Adipose tissue (tissue), 3 donors: ENCODE data around the gene SMYD5. TPM values are rescaled to one million over a fixed set of nuclear protein-coding genes. Genes with fewer than 3 reads are reported as not detected.

Source experiments
- H3K27ac ChIP-seq: one replicate; pipeline ENCODE4 v1.5.1; 2013; ENCODE audit warnings: low read depth, low read length
- WGBS, 3 donors: extraction: QIAGEN DNeasy Blood & Tissue Kit; methylation state at CpG; one replicate each; pipeline ENCODE4 v1.1.7; 2013; 5-methylcytosine and 5-hydroxymethylcytosine counted together
- polyA plus RNA-seq, 3 donors: library from polyadenylated mRNA; stranded (reverse); fragments of 200-250 nt; gene quantifications; one replicate each; pipeline ENCODE4 v1.2.3, GENCODE V29; 2013
- donor health status: healthy with polysubstance abuse.
- donor health status: Bipolar disorder and iron deficiency.
- donor health status: healthy.

SMYD5 gene
- polyA plus RNA-seq, 3 donors = 11.5 to 19.1 (median 17.4) TPM

- WGBS, 3 donors = 90 to 92% (median 92%) methylated on average over 21 to 26 of the region's 26 CpGs
- H3K27ac ChIP-seq = no peak overlapping the region
Observed at GRCh38 chr2:73266061-73266901, 52.2 kb downstream of the SMYD5 start.

- WGBS, 3 donors = 94 to 98% (median 97%) methylated on average over 4 of the region's 4 CpGs
- no peak overlapping the region for H3K27ac ChIP-seq
Observed at GRCh38 chr2:73267008-73267407, 53.0 kb downstream of the SMYD5 start.

GRCh38 chr2:73268366-73268829, 54.4 kb downstream of the SMYD5 start:
- H3K27ac ChIP-seq = no peak overlapping the region
- 30 to 58% (median 54%) methylated on average over 14 of the region's 14 CpGs for WGBS, 3 donors

- no peak overlapping the region for H3K27ac ChIP-seq
- WGBS, 3 donors = 13 to 21% (median 17%) methylated on average over 80 to 113 of the region's 113 CpGs
Observed at GRCh38 chr2:73268830-73269685, 55.0 kb downstream of the SMYD5 start.

- H3K27ac ChIP-seq = no peak overlapping the region
- 24 to 36% (median 33%) methylated on average over 14 to 22 of the region's 22 CpGs for WGBS, 3 donors
Observed at GRCh38 chr2:73269686-73270465, 55.8 kb downstream of the SMYD5 start.

- WGBS, 3 donors = 76 to 100% (median 82%) methylated on average over 1 of the region's 1 CpG
- H3K27ac ChIP-seq = no peak overlapping the region
Observed at GRCh38 chr2:73272270-73272669, 58.2 kb downstream of the SMYD5 start.

Other genes with a start within 250 kb of the SMYD5 start
- 1 to 10 TPM; 2.8 to 5.3 (median 4.5) TPM for gene SFXN5, start 142.5 kb upstream of the SMYD5 start, polyA plus RNA-seq
- 10 to 100 TPM; 13.5 to 17.7 (median 14.3) TPM for gene RAB11FIP5, start 101.3 kb upstream of the SMYD5 start, polyA plus RNA-seq
- not detected for gene NOTO, start 11.7 kb upstream of the SMYD5 start, polyA plus RNA-seq
- gene PRADC1, start 19.0 kb downstream of the SMYD5 start, polyA plus RNA-seq = 10 to 100 TPM; 27.0 to 34.9 (median 34.3) TPM
- gene CCT7, start 20.1 kb downstream of the SMYD5 start, polyA plus RNA-seq = 100 to 1,000 TPM; 112 to 190 (median 184) TPM
- 1 to 10 TPM in 1 of 3 donors, under 1 TPM in 2; 0.45 to 1.5 (median 0.51) TPM for gene FBXO41, start 70.2 kb downstream of the SMYD5 start, polyA plus RNA-seq
- under 1 TPM in 2 of 3 donors, not detected in 1; 0.05 to 0.28 TPM for gene EGR4, start 79.3 kb downstream of the SMYD5 start, polyA plus RNA-seq
- 1 to 10 TPM; 5.5 to 8.6 (median 5.6) TPM for gene ALMS1, start 171.6 kb downstream of the SMYD5 start, polyA plus RNA-seq